Measurements from ENCODE around the gene RNASET2.

The RNASET2 gene

GRCh38 chr6:166903027-166903426 is 53.3 kb downstream of the RNASET2 start:
- H3K4me1 Mint-ChIP-seq, result peaks cover 58% of the 10 kb centered on the region
- H3K27ac Mint-ChIP-seq, result no peak overlapping the region
- H3K9me3 Mint-ChIP-seq, result peaks cover 39% of the 10 kb centered on the region
- peaks cover 29% of the 10 kb centered on the region for H3K36me3 Mint-ChIP-seq (ENCODE audit: low read depth)
- DNase-seq, result no peak
- H3K27me3 Mint-ChIP-seq (ENCODE audit: low read depth, poor library complexity), result peaks cover 29% of the 10 kb centered on the region
- no peak overlapping the region for H3K4me3 Mint-ChIP-seq
- TF ChIP-seq CTCF (IDR thresholded peaks at IDR 0.05), result no peak

GRCh38 chr6:166902211-166902755 is 54.1 kb downstream of the RNASET2 start:
- H3K36me3 Mint-ChIP-seq (ENCODE audit: low read depth), result peaks cover 29% of the 10 kb centered on the region
- no peak for TF ChIP-seq CTCF (IDR thresholded peaks at IDR 0.05)
- no peak for DNase-seq
- H3K27me3 Mint-ChIP-seq (ENCODE audit: low read depth, poor library complexity), result peaks cover 29% of the 10 kb centered on the region
- H3K4me1 Mint-ChIP-seq, result peaks cover 58% of the 10 kb centered on the region
- H3K27ac Mint-ChIP-seq, result peak overlapping the region; percentile 96
- H3K4me3 Mint-ChIP-seq, result no peak overlapping the region
- H3K9me3 Mint-ChIP-seq, result peaks cover 39% of the 10 kb centered on the region

- peak overlapping the region; percentile 96 for H3K27ac Mint-ChIP-seq
- TF ChIP-seq CTCF (IDR thresholded peaks at IDR 0.05), result no peak
- peaks cover 24% of the 10 kb centered on the region for H3K27me3 Mint-ChIP-seq (ENCODE audit: low read depth, poor library complexity)
- H3K36me3 Mint-ChIP-seq (ENCODE audit: low read depth), result peaks cover 29% of the 10 kb centered on the region
- peaks cover 39% of the 10 kb centered on the region for H3K9me3 Mint-ChIP-seq
- H3K4me1 Mint-ChIP-seq, result peaks cover 53% of the 10 kb centered on the region
- no peak for DNase-seq
- H3K4me3 Mint-ChIP-seq, result no peak overlapping the region
Measured at GRCh38 chr6:166901626-166902025, 54.7 kb downstream of the RNASET2 start.

- no peak for TF ChIP-seq CTCF (IDR thresholded peaks at IDR 0.05)
- H3K27me3 Mint-ChIP-seq (ENCODE audit: low read depth, poor library complexity), result peaks cover 24% of the 10 kb centered on the region
- DNase-seq, result no peak
- H3K9me3 Mint-ChIP-seq, result peaks cover 39% of the 10 kb centered on the region
- H3K4me1 Mint-ChIP-seq, result peaks cover 48% of the 10 kb centered on the region
- H3K36me3 Mint-ChIP-seq (ENCODE audit: low read depth), result peaks cover 29% of the 10 kb centered on the region
- no peak overlapping the region for H3K4me3 Mint-ChIP-seq
- peak overlapping the region; percentile 64 for H3K27ac Mint-ChIP-seq
Measured at GRCh38 chr6:166900956-166901607, 55.3 kb downstream of the RNASET2 start.

- Mint-ChIP-seq H3K4me1 (peaks cover 41% of the 10 kb centered on the region), H3K27me3 (ENCODE audit: low read depth, poor library complexity) (peaks cover 23% of the 10 kb centered on the region), H3K27ac (peak overlapping the region; percentile 50), H3K9me3 (peaks cover 39% of the 10 kb centered on the region), H3K4me3 (peak overlapping the region; percentile 32), H3K36me3 (ENCODE audit: low read depth) (peaks cover 29% of the 10 kb centered on the region)
- no peak for DNase-seq
- TF ChIP-seq CTCF (IDR thresholded peaks at IDR 0.05), result no peak
Measured at GRCh38 chr6:166900130-166900708, 56.1 kb downstream of the RNASET2 start.
